Suprapubic skin (tissue), 3 donors: Measurements from ENCODE around the gene MYL3.

Source experiments
- POLR2AphosphoS5 ChIP-seq, 3 donors: sonication (generic); formaldehyde crosslinking; IDR thresholded peaks; one replicate each; pipeline ENCODE4 v1.6.1; 2017; ENCODE audit warnings: antibody characterized with exemption in 3 of 3
- TF ChIP-seq, protein P1 (sequence below), 2 donors: fragments of 200-600 bp in 1 of 2; fragments of 450-650 bp in 1 of 2; sonication (generic) in 1 of 2; IDR thresholded peaks; one replicate each; pipeline ENCODE4 v1.5.1; 2016 to 2019; ENCODE audit warnings: antibody characterized with exemption in 2 of 2, mild to moderate bottlenecking in 1 of 2, moderate library complexity in 1 of 2

DNA sequence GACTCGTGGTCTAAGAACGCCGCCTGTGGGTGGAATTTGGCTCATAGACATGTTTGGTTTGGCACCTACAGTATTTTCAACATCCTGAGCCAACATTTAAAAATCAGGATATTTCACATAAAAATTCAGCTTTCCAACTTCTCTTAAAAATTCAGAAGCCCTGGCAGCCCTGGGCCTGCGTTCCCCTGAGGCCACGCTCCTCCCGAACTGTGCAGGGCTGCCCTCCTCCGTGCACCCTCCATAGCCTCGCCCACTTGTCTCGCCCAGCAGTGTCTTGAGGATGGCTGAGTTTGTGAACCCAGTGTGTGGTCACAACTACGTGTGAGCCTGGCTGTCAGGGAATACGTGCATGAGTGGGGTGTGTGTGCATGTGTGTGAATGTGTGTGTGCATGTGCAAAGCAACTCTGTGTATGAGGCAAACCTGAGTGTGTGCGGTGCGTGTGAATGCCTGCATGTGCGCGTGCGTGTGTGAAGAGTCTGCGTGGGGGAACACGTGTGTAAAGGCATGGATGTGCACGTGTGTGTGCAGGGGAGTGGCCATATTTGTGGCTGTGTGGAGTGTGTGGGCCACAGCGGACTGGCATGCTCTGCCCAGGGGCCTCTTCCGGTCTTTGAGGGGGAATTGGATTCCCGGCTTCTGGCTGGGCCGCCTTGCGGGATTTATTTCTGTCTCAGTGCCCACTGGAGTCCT lies 45.2 kb upstream of the MYL3 start:
- no peak for TF ChIP-seq POLR2AphosphoS5 (IDR thresholded peaks at IDR 0.05)
- TF ChIP-seq, protein P1, sequence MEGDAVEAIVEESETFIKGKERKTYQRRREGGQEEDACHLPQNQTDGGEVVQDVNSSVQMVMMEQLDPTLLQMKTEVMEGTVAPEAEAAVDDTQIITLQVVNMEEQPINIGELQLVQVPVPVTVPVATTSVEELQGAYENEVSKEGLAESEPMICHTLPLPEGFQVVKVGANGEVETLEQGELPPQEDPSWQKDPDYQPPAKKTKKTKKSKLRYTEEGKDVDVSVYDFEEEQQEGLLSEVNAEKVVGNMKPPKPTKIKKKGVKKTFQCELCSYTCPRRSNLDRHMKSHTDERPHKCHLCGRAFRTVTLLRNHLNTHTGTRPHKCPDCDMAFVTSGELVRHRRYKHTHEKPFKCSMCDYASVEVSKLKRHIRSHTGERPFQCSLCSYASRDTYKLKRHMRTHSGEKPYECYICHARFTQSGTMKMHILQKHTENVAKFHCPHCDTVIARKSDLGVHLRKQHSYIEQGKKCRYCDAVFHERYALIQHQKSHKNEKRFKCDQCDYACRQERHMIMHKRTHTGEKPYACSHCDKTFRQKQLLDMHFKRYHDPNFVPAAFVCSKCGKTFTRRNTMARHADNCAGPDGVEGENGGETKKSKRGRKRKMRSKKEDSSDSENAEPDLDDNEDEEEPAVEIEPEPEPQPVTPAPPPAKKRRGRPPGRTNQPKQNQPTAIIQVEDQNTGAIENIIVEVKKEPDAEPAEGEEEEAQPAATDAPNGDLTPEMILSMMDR (IDR thresholded peaks at IDR 0.05), result no peak
